Measurements from ENCODE around the gene TCHHL1. TPM values are rescaled to one million over a fixed set of nuclear protein-coding genes. Genes with fewer than 3 reads are reported as not detected.

The TCHHL1 gene
- total and polyA plus RNA-seq, 9 of the 15 experiments (the other 6 are each of a cell fraction or from before 2014, with no cell fraction given) = not detected

DNA sequence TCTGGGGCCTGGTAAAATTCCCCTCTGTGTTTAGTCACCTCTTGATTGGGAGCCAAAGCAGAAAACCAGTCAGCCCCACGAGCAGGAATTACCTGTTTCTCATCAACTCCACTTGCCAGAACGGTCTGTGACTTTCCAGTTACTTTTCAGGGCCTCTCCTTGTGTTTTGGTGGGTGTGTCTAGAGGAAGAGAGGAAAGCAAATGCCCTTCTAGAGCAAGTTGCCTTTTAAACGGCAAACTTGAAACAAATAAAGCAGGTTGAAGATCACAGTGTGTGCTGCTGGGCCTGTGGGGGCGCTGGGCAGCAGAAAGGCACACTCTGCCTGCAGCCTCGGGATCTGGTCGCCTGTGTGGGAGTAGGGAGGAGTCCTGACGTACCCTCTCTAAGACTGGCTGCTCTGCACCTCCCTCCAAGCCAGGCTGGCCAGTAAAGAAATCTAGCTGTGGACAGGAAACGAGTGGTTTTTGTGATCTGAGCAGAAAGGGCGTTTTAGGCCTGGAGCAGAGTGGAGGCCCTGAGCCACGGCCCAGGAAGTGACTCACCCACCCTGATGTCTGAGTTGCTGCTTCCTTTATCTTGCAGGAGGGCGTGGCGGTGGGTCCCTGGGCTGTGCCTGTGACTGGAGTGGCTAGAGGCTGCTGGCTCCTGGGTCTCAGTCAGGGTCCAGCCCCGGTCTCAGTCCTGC lies 41.0 kb downstream of the TCHHL1 start (continued):
- TF ChIP-seq, protein P1, sequence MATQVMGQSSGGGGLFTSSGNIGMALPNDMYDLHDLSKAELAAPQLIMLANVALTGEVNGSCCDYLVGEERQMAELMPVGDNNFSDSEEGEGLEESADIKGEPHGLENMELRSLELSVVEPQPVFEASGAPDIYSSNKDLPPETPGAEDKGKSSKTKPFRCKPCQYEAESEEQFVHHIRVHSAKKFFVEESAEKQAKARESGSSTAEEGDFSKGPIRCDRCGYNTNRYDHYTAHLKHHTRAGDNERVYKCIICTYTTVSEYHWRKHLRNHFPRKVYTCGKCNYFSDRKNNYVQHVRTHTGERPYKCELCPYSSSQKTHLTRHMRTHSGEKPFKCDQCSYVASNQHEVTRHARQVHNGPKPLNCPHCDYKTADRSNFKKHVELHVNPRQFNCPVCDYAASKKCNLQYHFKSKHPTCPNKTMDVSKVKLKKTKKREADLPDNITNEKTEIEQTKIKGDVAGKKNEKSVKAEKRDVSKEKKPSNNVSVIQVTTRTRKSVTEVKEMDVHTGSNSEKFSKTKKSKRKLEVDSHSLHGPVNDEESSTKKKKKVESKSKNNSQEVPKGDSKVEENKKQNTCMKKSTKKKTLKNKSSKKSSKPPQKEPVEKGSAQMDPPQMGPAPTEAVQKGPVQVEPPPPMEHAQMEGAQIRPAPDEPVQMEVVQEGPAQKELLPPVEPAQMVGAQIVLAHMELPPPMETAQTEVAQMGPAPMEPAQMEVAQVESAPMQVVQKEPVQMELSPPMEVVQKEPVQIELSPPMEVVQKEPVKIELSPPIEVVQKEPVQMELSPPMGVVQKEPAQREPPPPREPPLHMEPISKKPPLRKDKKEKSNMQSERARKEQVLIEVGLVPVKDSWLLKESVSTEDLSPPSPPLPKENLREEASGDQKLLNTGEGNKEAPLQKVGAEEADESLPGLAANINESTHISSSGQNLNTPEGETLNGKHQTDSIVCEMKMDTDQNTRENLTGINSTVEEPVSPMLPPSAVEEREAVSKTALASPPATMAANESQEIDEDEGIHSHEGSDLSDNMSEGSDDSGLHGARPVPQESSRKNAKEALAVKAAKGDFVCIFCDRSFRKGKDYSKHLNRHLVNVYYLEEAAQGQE (IDR thresholded peaks at IDR 0.05; ENCODE audit: borderline replicate concordance) = peak; percentile 55; the same call in 1 of the 2 replicates
- TF ChIP-seq, protein P1 (CRISPR knock-in tag; IDR thresholded peaks at IDR 0.05; ENCODE audit: low read depth) = no peak
- TF ChIP-seq, protein P2, sequence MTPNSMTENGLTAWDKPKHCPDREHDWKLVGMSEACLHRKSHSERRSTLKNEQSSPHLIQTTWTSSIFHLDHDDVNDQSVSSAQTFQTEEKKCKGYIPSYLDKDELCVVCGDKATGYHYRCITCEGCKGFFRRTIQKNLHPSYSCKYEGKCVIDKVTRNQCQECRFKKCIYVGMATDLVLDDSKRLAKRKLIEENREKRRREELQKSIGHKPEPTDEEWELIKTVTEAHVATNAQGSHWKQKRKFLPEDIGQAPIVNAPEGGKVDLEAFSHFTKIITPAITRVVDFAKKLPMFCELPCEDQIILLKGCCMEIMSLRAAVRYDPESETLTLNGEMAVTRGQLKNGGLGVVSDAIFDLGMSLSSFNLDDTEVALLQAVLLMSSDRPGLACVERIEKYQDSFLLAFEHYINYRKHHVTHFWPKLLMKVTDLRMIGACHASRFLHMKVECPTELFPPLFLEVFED (CRISPR knock-in tag; conservative IDR thresholded peaks at IDR 0.05) = no peak
- TF ChIP-seq HNRNPK (IDR thresholded peaks at IDR 0.05; ENCODE audit: low read depth, low read length, poor library complexity, severe bottlenecking) = no peak
- peak; percentile 98 for TF ChIP-seq ETV1 (tag; conservative IDR thresholded peaks at IDR 0.05; ENCODE audit: low read depth)
- TF ChIP-seq, protein P3, sequence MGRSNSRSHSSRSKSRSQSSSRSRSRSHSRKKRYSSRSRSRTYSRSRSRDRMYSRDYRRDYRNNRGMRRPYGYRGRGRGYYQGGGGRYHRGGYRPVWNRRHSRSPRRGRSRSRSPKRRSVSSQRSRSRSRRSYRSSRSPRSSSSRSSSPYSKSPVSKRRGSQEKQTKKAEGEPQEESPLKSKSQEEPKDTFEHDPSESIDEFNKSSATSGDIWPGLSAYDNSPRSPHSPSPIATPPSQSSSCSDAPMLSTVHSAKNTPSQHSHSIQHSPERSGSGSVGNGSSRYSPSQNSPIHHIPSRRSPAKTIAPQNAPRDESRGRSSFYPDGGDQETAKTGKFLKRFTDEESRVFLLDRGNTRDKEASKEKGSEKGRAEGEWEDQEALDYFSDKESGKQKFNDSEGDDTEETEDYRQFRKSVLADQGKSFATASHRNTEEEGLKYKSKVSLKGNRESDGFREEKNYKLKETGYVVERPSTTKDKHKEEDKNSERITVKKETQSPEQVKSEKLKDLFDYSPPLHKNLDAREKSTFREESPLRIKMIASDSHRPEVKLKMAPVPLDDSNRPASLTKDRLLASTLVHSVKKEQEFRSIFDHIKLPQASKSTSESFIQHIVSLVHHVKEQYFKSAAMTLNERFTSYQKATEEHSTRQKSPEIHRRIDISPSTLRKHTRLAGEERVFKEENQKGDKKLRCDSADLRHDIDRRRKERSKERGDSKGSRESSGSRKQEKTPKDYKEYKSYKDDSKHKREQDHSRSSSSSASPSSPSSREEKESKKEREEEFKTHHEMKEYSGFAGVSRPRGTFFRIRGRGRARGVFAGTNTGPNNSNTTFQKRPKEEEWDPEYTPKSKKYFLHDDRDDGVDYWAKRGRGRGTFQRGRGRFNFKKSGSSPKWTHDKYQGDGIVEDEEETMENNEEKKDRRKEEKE (IDR thresholded peaks at IDR 0.05; ENCODE audit: borderline replicate concordance in 1 of 2, control insufficient read depth in 1 of 2, low read depth in 2 of 2, low read length in 1 of 2) = 0 out of 4 replicates have a peak, but pooled peaks of 1 of the 2 experiments have one; percentile 55
- no peak for TF ChIP-seq CBX8 (IDR thresholded peaks at IDR 0.05; ENCODE audit: borderline replicate concordance, extremely low read depth, low read depth, low read length, poor library complexity, severe bottlenecking)
- TF ChIP-seq, protein P4, sequence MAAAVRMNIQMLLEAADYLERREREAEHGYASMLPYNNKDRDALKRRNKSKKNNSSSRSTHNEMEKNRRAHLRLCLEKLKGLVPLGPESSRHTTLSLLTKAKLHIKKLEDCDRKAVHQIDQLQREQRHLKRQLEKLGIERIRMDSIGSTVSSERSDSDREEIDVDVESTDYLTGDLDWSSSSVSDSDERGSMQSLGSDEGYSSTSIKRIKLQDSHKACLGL (CRISPR knock-in tag; IDR thresholded peaks at IDR 0.05; ENCODE audit: borderline replicate concordance, poor library complexity, severe bottlenecking) = no peak
- TF ChIP-seq RUNX1 (IDR thresholded peaks at IDR 0.05; ENCODE audit: low read depth) = no peak
- no peak for TF ChIP-seq ZNF3 (CRISPR knock-in tag; IDR thresholded peaks at IDR 0.05)
- TF ChIP-seq ZNF212 (CRISPR knock-in tag; IDR thresholded peaks at IDR 0.05) = no peak
- TF ChIP-seq TCF3 (CRISPR knock-in tag; IDR thresholded peaks at IDR 0.05) = peak; percentile 56
- TF ChIP-seq HMG20B (CRISPR knock-in tag; IDR thresholded peaks at IDR 0.05) = no peak
